WTC11 (cell line): ENCODE data around the gene PIGN.

ENCODE experiments used
- CTCF ChIP-seq: fragments of 200-600 bp; IDR thresholded peaks from 2 replicates; pipeline ENCODE4 v1.8.0; 2022; ENCODE audit warnings: antibody characterized with exemption
- E2F5 ChIP-seq: sonication (generic); formaldehyde crosslinking; IDR thresholded peaks from 2 replicates; pipeline ENCODE4 v1.8.1; 2022; ENCODE audit warnings: mild to moderate bottlenecking, moderate library complexity, missing genetic modification reagents
- HMGA2 ChIP-seq: fragments of 250-450 bp; sonication (Bioruptor Pico); IDR thresholded peaks from 2 replicates; pipeline ENCODE4 v1.4.0; 2021; ENCODE audit warnings: mild to moderate bottlenecking, moderate library complexity
- JUN ChIP-seq: sonication (generic); formaldehyde crosslinking; IDR thresholded peaks from 2 replicates; pipeline ENCODE4 v1.8.0; 2023; ENCODE audit warnings: mild to moderate bottlenecking, missing genetic modification reagents
- KAT7 ChIP-seq: sonication (generic); formaldehyde crosslinking; IDR thresholded peaks from 2 replicates; pipeline ENCODE4 v1.8.1; 2023; ENCODE audit warnings: missing genetic modification reagents, mild to moderate bottlenecking, borderline replicate concordance
- NR2C2 ChIP-seq: sonication (generic); formaldehyde crosslinking; IDR thresholded peaks from 2 replicates; pipeline ENCODE4 v1.8.0; 2022; ENCODE audit warnings: mild to moderate bottlenecking, missing genetic modification reagents
- OVOL2 ChIP-seq: fragments of 250-450 bp; sonication (Bioruptor Pico); IDR thresholded peaks from 2 replicates; pipeline ENCODE4 v1.9.0; 2021; ENCODE audit warnings: mild to moderate bottlenecking, borderline replicate concordance
- SMAD3 ChIP-seq: sonication (generic); formaldehyde crosslinking; IDR thresholded peaks from 2 replicates; pipeline ENCODE4 v1.8.0; 2022; ENCODE audit warnings: missing genetic modification reagents, mild to moderate bottlenecking, borderline replicate concordance
- SP1 ChIP-seq: sonication (generic); formaldehyde crosslinking; conservative IDR thresholded peaks from 2 replicates; pipeline ENCODE4 v1.8.1; 2022; ENCODE audit warnings: missing genetic modification reagents
- ZNF121 ChIP-seq: sonication (generic); formaldehyde crosslinking; IDR thresholded peaks from 2 replicates; pipeline ENCODE4 v1.8.0; 2023; ENCODE audit warnings: missing genetic modification reagents
- ZNF281 ChIP-seq: sonication (generic); formaldehyde crosslinking; IDR thresholded peaks from 2 replicates; pipeline ENCODE4 v1.8.0; 2023; ENCODE audit warnings: mild to moderate bottlenecking, missing genetic modification reagents
- ZNF416 ChIP-seq: fragments of 250-450 bp; sonication (Bioruptor Pico); IDR thresholded peaks from 2 replicates; pipeline ENCODE4 v1.9.0; 2021; ENCODE audit warnings: mild to moderate bottlenecking, inconsistent platforms
- TF ChIP-seq, protein P1 (sequence below): sonication (generic); formaldehyde crosslinking; IDR thresholded peaks from 2 replicates; pipeline ENCODE4 v1.8.0; 2022; ENCODE audit warnings: mild to moderate bottlenecking, missing genetic modification reagents
- TF ChIP-seq, protein P2 (sequence below): sonication (generic); formaldehyde crosslinking; IDR thresholded peaks from 2 replicates; pipeline ENCODE4 v1.8.1; 2023; ENCODE audit warnings: mild to moderate bottlenecking, moderate library complexity, missing genetic modification reagents

DNA sequence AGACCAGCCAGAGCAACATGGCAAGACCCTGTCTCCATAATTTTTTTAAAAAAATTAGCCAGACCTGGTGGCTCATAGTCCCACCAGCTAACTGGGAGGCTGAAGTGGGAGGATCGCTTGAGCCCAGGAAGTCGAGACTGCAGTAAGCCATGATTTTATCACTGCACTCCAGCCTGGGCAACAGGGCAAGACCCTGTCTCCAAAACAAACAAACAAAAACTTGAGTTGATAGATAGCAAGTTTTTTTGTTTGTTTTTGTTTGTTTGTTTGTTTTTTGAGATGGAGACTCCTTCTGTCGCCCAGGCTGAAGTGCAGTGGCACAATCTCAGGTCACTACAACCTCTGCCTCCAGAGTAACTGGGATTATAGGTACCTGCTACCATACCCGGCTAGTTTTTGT lies 19.0 kb upstream of the PIGN start:
- TF ChIP-seq CTCF (no peak), ZNF281 (CRISPR knock-in tag) (no peak), SMAD3 (CRISPR knock-in tag) (no peak), KAT7 (CRISPR knock-in tag) (no peak), ZNF416 (CRISPR knock-in tag) (no peak), SP1 (CRISPR knock-in tag) (no peak), E2F5 (no peak), NR2C2 (CRISPR knock-in tag) (no peak), JUN (no peak), OVOL2 (CRISPR knock-in tag) (no peak), ZNF121 (CRISPR knock-in tag) (no peak), HMGA2 (CRISPR knock-in tag) (no peak)
- TF ChIP-seq, protein P1, sequence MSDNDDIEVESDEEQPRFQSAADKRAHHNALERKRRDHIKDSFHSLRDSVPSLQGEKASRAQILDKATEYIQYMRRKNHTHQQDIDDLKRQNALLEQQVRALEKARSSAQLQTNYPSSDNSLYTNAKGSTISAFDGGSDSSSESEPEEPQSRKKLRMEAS (CRISPR knock-in tag) = no peak
- TF ChIP-seq, protein P2, sequence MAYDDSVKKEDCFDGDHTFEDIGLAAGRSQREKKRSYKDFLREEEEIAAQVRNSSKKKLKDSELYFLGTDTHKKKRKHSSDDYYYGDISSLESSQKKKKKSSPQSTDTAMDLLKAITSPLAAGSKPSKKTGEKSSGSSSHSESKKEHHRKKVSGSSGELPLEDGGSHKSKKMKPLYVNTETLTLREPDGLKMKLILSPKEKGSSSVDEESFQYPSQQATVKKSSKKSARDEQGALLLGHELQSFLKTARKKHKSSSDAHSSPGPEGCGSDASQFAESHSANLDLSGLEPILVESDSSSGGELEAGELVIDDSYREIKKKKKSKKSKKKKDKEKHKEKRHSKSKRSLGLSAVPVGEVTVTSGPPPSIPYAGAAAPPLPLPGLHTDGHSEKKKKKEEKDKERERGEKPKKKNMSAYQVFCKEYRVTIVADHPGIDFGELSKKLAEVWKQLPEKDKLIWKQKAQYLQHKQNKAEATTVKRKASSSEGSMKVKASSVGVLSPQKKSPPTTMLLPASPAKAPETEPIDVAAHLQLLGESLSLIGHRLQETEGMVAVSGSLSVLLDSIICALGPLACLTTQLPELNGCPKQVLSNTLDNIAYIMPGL = no peak
